Smooth muscle cell (in vitro differentiated cells): Measurements from ENCODE around the gene GPBP1. TPM values are rescaled to one million over a fixed set of nuclear protein-coding genes. Genes with fewer than 3 reads are reported as not detected.

Experiments used
- DNase-seq: peaks from one replicate; lab custom pipeline; 2025; ENCODE audit not compliant: unreplicated experiment; lab: John Stamatoyannopoulos, UW
- H2AFZ ChIP-seq: fragments of 200-600 bp; sonication (generic); 2 replicates; pipeline ENCODE4 v1.6.0; 2016; ENCODE audit warnings: antibody characterized with exemption, low read depth, mild to moderate bottlenecking
- H3F3A ChIP-seq: fragments of 200-600 bp; sonication (generic); 2 replicates; pipeline ENCODE4 v1.6.0; 2017; ENCODE audit warnings: antibody characterized with exemption, low read depth
- H3K27ac ChIP-seq: fragments of 200-600 bp; sonication (generic); 2 replicates; pipeline ENCODE4 v1.5.1; 2016; ENCODE audit warnings: low read depth, mild to moderate bottlenecking
- H3K27me3 ChIP-seq: fragments of 200-600 bp; sonication (generic); 2 replicates; pipeline ENCODE4 v1.6.1; 2016; ENCODE audit warnings: low read depth, mild to moderate bottlenecking
- H3K36me3 ChIP-seq: fragments of 200-600 bp; sonication (generic); 2 replicates; pipeline ENCODE4 v1.5.1; 2016; ENCODE audit warnings: low read depth
- H3K4me1 ChIP-seq: fragments of 200-600 bp; sonication (generic); 2 replicates; pipeline ENCODE4 v1.5.1; 2016; ENCODE audit warnings: low read depth
- H3K4me2 ChIP-seq: fragments of 200-600 bp; sonication (generic); 2 replicates; pipeline ENCODE4 v1.6.0; 2016; ENCODE audit warnings: mild to moderate bottlenecking
- H3K4me3 ChIP-seq: fragments of 200-600 bp; sonication (generic); 2 replicates; pipeline ENCODE4 v1.5.1; 2016; ENCODE audit warnings: mild to moderate bottlenecking
- H3K79me2 ChIP-seq: fragments of 200-600 bp; sonication (generic); 2 replicates; pipeline ENCODE4 v1.6.0; 2016; ENCODE audit warnings: low read depth, mild to moderate bottlenecking
- H3K9ac ChIP-seq: fragments of 200-600 bp; sonication (generic); 2 replicates; pipeline ENCODE4 v1.6.0; 2016; ENCODE audit warnings: low read depth
- H3K9me3 ChIP-seq: fragments of 200-600 bp; sonication (generic); replicated peaks from 2 replicates; pipeline ENCODE4 v1.5.1; 2016; ENCODE audit warnings: low read depth
- H4K20me1 ChIP-seq: fragments of 200-600 bp; sonication (generic); 2 replicates; pipeline ENCODE4 v1.6.0; 2016; ENCODE audit warnings: low read depth
- WGBS: methylation state at CpG from one replicate; pipeline ENCODE4 v1.1.7; 2016; ENCODE audit warnings: low lambda C conversion rate; 5-methylcytosine and 5-hydroxymethylcytosine counted together
- polyA plus RNA-seq: library from polyadenylated mRNA; unstranded; fragments of >200 nt; fragmentation: Nextera tagmentation; extraction: Ambion mirVana; gene quantifications from 2 replicates; pipeline ENCODE4 v1.2.1, GENCODE V29; 2016
- total RNA-seq: library from RNA; depleted of rRNA; stranded (reverse); fragments of >200 nt; gene quantifications from 2 replicates; pipeline ENCODE4 v1.2.3, GENCODE V29; 2014
- TF ChIP-seq, protein P1 (sequence below): fragments of 200-600 bp; sonication (generic); IDR thresholded peaks from 2 replicates; pipeline ENCODE4 v1.5.1; 2017; ENCODE audit warnings: borderline replicate concordance, mild to moderate bottlenecking, antibody characterized with exemption; ENCODE audit not compliant: insufficient read depth, poor library complexity, severe bottlenecking

GPBP1 gene
- total and polyA plus RNA-seq, 2 experiments from 2014 or later = 45.4 to 78.8 TPM

DNA sequence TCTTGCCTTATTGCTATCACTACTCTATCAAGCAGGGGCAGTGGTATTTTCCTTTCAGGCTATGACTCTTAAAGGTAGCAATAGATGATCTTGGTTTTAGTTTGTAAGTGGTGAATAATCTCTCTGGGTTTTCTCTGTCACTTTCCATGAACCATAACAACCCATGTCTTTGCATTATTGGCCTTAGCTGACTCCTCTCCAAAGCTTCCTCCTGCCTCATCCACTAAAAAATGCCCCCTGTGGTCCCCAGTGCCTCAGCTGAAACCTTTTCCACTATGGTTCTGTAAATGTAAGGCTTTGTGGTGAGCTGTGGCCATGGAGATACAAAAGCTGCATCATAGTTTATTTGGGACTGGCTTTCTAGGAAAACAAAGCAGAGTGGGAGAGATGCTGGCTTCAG, 128.8 kb downstream of the GPBP1 start:
- TF ChIP-seq, protein P1, sequence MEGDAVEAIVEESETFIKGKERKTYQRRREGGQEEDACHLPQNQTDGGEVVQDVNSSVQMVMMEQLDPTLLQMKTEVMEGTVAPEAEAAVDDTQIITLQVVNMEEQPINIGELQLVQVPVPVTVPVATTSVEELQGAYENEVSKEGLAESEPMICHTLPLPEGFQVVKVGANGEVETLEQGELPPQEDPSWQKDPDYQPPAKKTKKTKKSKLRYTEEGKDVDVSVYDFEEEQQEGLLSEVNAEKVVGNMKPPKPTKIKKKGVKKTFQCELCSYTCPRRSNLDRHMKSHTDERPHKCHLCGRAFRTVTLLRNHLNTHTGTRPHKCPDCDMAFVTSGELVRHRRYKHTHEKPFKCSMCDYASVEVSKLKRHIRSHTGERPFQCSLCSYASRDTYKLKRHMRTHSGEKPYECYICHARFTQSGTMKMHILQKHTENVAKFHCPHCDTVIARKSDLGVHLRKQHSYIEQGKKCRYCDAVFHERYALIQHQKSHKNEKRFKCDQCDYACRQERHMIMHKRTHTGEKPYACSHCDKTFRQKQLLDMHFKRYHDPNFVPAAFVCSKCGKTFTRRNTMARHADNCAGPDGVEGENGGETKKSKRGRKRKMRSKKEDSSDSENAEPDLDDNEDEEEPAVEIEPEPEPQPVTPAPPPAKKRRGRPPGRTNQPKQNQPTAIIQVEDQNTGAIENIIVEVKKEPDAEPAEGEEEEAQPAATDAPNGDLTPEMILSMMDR = no peak
- H4K20me1 ChIP-seq = no peaks in the 10 kb centered on the region
- no peak overlapping the region for H3K4me3 ChIP-seq
- no peak for DNase-seq
- H3K4me2 ChIP-seq = no peak overlapping the region
- H3K36me3 ChIP-seq = no peaks in the 10 kb centered on the region
- H3K9ac ChIP-seq = peak overlapping the region; percentile 14
- no peaks in the 10 kb centered on the region for H3K27me3 ChIP-seq
- H3K27ac ChIP-seq = peak overlapping the region; percentile 70
- no peak overlapping the region for H2AFZ ChIP-seq
- H3F3A ChIP-seq = peaks cover 12% of the 10 kb centered on the region
- H3K4me1 ChIP-seq = peaks cover 14% of the 10 kb centered on the region
- no peaks in the 10 kb centered on the region for H3K9me3 ChIP-seq
- H3K79me2 ChIP-seq = no peaks in the 10 kb centered on the region

DNA sequence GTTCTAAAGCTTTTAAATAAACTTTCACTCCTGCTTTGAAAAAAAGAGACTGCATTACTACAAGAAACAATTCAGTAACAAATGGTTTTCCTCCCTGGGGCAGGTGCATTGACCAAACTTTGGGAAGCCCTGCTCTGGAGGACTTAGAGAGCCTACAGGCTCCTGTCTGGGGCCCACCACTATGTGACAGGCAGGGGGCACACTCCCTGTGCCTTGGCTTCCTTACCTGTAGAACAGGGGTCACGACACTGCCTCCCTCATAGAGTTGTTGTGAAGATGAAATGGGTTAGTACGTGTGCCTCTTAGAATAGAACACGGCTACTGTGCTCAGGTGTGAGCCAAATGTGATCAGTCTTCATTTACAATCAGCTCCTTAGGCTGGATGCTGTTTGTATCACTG, 130.1 kb downstream of the GPBP1 start:
- Histone ChIP-seq H3K79me2 (no peaks in the 10 kb centered on the region), H3K27me3 (no peaks in the 10 kb centered on the region), H3F3A (peaks cover 12% of the 10 kb centered on the region), H4K20me1 (no peaks in the 10 kb centered on the region), H3K9me3 (no peaks in the 10 kb centered on the region), H3K4me1 (peaks cover 10% of the 10 kb centered on the region), H2AFZ (no peak overlapping the region), H3K9ac (no peak overlapping the region), H3K4me3 (no peak overlapping the region), H3K4me2 (no peak overlapping the region), H3K36me3 (no peaks in the 10 kb centered on the region), H3K27ac (no peak overlapping the region)
- no peak for DNase-seq
- WGBS = 94% methylated on average over 3 of the region's 3 CpGs
- TF ChIP-seq, protein P1 = no peak

DNA sequence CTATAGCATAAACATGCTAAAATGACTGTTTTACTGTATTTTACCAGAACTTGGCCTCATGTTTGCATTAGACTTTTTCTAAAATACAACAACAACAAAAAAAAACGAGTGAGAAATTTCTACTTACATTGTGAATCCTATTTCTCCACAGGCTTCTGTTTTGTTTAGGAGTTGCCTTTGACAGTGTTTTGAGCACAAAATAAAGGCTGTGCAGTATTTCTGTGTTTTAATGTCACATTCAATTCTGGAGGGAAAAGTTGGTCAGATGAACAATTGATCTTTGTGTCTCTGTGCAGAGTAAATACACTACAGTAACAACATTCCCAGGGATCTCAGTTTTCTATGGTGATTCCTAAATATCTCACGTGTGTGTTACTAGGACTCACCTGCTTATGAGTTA, 131.1 kb downstream of the GPBP1 start:
- DNase-seq = no peak
- no peaks in the 10 kb centered on the region for H3K27me3 ChIP-seq
- H3K4me3 ChIP-seq = no peak overlapping the region
- no peaks in the 10 kb centered on the region for H3K36me3 ChIP-seq
- no peak overlapping the region for H2AFZ ChIP-seq
- H3K9ac ChIP-seq = no peak overlapping the region
- peaks cover 12% of the 10 kb centered on the region for H3F3A ChIP-seq
- H3K4me2 ChIP-seq = no peak overlapping the region
- TF ChIP-seq, protein P1 = no peak
- H4K20me1 ChIP-seq = no peaks in the 10 kb centered on the region
- H3K27ac ChIP-seq = no peak overlapping the region
- no peaks in the 10 kb centered on the region for H3K79me2 ChIP-seq
- H3K4me1 ChIP-seq = peaks cover 10% of the 10 kb centered on the region
- no peaks in the 10 kb centered on the region for H3K9me3 ChIP-seq
- WGBS = 80% methylated on average over 2 of the region's 2 CpGs

DNA sequence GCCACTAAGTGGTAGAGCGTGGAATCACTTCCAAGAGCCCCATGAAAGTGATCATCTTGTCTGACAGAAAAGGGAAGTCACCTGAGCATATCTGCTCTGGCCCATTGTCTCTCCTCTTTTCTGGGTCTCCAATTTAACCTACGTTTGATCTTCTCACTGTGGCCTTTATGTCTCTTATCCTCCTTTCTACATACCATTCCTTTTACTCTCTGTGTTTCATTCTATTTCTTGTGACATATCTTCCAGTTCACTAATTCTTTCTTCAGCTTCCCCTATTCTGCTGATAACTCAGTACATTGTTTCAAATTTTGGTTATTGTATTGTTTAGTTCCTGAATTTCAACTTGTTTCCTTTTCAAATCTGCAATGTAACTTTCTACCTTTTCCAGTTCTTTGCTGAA, 132.5 kb downstream of the GPBP1 start:
- H3K4me2 ChIP-seq = no peak overlapping the region
- H3K4me3 ChIP-seq = no peak overlapping the region
- no peaks in the 10 kb centered on the region for H3K27me3 ChIP-seq
- H3K36me3 ChIP-seq = no peaks in the 10 kb centered on the region
- H3F3A ChIP-seq = peaks cover 12% of the 10 kb centered on the region
- H3K9ac ChIP-seq = no peak overlapping the region
- 94% methylated on average over 2 of the region's 2 CpGs for WGBS
- DNase-seq = no peak
- H3K4me1 ChIP-seq = peaks cover 10% of the 10 kb centered on the region
- H3K9me3 ChIP-seq = no peaks in the 10 kb centered on the region
- no peaks in the 10 kb centered on the region for H3K79me2 ChIP-seq
- no peak overlapping the region for H2AFZ ChIP-seq
- H3K27ac ChIP-seq = no peak overlapping the region
- TF ChIP-seq, protein P1 = no peak
- no peaks in the 10 kb centered on the region for H4K20me1 ChIP-seq
